ENCODE results near the gene ZNF155.
A peak's percentile ranks its signal among the peaks of the same experiment; 100 is the strongest.
"Not testable (repeated sequence)": the region's sequence is repeated elsewhere in the genome, so short reads cannot be mapped to it uniquely, and the experiment has no call there.

Gene ZNF155

DNA sequence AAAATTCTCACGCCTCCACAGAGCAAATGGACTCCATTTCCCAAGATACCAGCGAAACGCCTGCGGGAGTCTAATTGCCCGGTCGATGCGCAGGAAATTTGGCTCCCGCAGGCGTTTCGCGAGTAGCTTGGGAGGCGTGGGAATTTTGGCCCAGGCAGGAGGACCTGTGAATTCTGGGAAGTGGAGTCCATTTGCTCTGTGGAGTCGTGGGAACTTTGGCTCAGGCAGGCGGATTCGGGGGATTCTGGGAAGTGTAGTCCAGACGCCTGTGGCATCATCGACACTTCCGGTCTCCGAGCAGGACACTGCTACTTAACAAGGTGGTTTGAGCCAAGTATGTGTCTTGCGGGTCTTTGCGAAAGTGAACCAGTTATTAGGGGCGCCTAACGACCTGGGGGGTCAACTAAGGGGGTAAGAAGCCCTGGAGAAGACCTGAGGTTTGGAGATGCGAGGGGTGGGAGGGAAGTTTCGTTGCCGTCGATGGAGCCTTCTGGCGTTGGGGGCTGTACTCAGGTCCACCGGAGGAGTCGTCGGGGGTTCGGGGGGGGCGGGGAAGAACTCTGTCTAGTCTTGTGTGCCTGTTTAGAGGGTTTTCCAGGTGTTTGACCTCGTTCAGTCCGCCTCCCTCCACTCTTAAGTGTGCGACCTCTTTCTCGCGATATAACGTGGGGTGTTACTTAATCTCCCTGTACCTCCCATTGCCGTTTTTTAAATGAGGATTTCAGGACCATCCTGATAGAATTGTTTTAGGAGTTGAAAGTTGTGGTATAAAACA is at the start of gene ZNF155:
Gene ZNF155, plus strand, starts transcription at position 277 of the 775 bp plus-strand sequence. CDS start 4,356 bp downstream, outside the sequence.
- DNase-seq, result peak; percentile 98

DNA sequence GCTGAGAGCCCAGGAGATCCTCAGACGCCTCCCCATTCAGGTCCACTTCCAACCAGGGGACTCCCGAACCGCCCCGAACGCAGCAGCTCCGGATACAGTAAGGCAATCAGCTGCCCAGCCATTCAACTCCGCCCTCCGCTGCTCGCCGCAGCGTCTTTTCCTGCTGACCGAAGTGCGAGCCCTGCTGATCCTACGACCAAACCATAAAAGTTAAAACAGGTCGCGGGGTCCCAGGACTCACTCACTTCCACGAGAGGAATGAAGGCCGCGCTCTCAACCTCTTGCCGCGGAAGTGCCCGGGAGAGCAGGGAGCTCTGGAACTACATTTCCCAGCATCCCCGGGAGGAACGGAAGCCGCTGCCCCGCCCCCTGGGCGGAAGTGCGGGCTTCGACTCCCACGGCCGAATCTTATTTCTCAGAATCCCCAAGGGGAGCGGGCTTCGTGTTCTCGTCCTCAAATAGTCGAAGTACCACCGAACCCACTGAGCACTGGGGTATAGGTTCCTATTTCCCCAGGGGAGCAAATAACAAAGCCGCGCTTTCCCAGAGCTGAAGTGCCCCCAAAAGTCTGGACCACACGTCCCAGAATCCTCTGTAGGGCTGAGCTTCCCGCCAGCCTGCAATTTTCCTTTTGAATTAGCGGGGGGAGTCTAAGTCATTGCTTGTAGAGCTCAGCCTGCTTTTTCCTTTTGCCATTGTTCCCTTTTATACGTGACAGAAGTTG is 48.8 kb upstream of the ZNF155 start, which contains the start of gene ZNF45:
Gene ZNF45, minus strand, starts transcription at position 298 of the 724 bp plus-strand sequence. CDS start 13,097 bp downstream, outside the sequence.
- peak; percentile 98 for DNase-seq

DNA sequence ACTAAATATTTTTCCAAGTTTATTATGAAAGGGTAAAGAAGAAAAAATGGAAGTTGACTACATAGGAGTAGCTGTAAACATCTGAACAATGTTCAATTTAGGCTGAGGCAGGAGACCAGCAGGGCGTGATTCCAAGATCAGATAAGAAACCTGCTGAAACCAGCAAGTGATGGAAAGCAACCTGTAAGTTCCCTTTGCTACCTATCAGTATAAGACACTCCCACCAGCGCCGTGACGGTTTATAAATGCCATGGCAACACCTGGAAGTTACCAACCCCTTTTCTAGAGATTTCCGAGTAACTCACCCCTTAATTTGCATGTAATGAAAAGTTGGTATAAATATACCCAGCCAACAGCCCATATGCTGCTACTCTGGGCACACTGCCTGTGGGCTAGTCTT is 47.8 kb upstream of the ZNF155 start:
- DNase-seq, result no peak

DNA sequence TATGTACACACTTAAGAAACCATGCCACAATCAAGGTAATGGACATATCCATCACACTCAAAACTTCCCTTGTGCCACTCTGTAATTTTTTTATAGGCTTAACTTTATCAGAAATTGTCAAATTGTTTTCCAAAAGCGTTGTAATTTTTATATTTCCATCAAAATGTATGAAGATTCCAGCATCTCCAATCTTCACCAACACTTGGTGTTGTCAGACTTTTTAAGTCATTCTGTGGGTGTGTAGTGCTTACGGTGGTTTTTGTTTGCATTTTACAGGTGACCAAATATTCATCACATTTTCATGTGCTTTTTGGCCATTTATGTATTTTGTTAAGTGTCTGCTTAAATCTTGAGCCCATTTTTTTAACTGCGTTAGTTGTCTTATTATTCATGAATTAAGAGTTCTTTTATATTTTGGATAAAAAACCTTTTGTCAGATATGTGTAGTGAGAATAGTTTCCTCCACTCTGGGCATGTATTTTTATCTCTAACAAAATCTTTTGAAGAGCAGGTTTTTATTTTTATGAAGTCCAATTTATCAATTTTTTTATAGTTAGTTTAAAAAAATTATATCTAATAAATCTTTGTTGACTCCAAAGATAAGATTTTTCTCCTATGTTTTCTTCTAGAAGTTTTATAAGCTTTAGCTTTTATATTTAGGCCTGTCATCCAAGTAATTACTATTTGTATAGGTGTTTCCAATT is 44.3 kb upstream of the ZNF155 start:
- no peak for DNase-seq

DNA sequence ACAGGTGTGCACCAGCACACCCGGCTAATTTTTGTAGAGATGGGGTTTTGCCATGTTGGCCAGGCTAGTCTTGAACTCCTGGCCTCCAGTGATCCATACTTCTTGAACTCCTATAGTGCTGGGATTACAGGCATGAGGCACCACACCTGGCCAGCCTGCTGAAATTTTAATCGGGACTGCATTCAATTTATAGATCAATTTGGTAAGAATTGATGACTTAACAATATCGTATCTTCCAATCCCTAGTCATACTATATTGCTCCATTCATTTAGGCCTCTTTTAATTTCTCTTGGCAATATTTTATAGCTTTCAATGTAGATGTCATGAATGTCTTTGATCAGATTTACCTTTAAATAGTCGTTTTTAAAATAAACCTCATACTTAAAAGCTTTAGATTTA is 43.3 kb upstream of the ZNF155 start:
- no peak for DNase-seq

DNA sequence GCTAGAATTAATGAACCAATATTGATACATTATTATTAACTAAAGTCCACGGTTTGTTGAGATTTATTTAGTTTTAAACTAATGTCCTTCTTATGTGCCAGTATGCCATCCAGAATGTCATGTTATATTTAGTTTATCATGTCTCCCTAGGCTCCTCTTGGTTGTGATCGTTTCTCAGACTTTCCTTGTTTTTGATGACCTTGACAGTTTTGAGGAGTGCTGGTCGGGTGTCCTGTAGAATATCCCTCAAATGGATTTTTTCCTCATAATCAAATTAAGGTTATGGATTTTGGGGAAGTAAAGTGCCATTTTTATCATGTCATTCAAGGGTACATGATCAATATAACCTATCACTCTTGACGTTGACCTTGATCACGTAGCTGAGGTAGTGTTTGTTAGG is 42.8 kb upstream of the ZNF155 start:
- DNase-seq, result no peak

DNA sequence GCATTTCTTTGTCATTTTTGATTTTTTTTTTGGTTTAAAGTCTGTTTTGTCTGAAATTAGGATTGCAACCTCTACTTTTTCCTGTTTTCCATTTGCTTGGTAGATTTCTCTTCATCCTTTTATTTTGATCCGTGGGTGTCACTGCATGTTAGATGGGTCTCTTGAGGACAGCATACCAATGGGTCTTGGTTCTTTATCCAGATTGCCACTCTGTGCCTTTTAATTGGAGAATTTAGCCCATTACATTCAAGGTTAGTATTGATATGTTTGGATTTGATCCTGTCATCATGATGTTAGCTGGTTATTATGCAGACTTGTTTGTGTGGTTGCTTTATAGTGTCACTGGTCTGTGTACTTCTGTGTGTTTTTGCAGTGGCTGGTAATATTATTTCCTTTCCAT is 36.6 kb upstream of the ZNF155 start:
- not testable (repeated sequence) for DNase-seq

DNA sequence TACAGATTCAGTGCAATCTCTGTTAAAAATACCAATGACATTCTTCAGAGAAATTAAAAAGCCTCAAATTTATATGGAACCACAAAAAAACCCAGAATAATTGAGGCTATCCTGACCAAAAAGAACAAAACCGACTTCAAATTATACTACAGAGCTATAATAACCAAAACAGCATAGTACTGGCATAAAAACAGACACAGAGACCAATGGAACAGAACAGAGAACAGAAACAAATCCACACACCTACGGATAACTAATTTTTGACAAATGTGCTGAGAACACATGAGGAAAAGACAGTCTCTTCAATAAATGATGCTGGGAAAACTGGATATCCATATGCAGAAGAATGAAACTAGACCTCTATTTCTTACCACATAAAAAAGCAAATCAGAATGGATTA is 34.2 kb upstream of the ZNF155 start:
- not testable (repeated sequence) for DNase-seq

DNA sequence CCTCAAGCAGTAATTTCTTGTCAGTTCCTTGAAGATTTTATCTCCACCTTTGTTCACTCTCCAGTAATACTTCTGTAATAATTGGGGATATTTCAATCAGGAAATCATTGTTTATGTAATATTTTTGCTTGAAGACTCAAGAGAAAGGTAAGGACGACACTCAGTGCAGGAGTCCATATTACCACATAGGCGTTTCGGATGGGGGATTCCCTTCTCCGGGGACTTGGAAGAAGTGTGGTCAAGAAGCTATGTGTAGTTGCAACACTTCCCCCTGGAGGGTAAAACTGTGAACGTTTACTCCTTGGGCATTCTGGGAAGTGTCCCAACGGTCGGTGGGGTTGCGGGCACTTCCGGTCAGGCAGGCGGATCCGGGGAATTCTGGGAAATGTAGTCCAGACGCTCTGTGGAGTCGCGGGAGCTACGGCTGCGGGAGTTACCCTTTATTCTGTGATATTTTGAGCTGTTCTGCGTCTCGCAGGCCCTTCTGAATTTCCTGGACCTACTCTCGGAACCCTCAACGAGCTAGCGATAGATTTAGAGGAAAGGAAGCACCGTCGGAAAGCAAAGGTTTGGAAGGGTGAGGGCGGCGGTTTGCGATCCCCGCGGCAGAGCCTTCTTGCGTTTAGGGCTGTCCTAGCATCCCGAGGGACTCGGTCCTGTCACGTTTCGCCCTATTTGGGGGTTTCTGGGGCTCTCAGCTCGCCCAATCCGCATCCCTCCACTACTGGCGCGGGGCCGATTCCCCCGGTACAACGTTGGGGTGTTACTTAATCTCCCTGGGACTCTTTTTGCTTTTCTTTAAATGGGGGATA is 32.9 kb upstream of the ZNF155 start, which contains the start of gene ZNF221:
Gene ZNF221, plus strand, starts transcription at position 395 of the 812 bp plus-strand sequence. CDS start 11,499 bp downstream, outside the sequence.
- peak; percentile 98 for DNase-seq

DNA sequence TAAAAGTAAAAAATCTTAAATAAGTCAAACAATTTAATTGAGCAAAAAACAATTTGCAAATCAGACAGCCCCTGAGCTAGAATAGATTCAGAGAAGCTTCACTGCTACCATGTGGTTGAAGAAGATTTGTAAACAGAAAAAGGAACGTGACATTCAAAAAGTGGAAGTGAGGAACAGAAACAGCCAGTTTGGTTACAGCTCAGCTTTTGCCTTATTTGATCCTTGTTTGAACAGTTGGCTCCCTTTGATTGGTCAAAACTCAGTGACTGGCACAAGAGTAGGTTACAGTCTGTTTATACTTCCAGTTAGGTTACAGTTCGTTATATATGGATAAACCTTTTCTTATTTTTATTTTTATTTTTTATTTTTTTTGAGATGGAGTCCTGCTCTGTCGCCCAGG is 27.2 kb upstream of the ZNF155 start:
- DNase-seq, result no peak

DNA sequence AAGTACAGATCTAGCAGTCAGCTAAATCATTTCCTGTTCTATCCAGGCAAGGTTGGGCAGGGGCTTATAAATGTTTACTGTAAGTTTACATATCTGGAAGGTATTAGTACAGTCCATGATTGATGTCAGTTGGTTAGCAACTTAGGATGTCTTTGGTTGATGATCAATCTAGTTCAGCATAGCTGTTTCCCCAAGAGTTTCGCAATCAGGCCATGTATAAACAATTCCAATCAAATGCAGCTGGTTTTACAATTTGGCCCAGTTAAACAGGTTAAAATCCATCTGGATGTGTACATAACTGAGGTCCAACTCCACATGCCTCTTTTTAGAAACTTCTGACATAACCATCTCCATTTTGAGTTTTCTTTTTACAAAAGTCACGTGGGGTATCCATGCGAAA is 26.1 kb upstream of the ZNF155 start:
- DNase-seq, result no peak

DNA sequence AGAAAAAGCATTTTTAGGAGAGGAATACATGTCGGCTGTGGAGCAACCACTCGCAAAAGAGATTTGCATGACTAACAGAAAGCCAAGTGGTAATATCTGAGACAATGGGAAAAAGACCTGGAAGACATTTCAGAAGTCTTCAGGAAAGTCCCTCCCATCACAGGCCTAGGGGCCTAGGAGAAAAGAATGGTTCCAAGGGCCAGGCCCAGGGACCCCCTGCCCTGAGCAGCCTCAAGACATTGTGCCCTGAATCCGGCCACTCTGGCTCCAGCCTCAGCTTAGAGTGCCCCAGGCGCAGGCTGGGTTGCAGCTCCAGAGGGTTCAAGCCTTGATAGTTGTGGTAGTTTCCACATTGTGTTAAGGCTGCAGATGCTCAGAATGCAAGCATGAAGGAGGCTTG is 23.6 kb upstream of the ZNF155 start:
- DNase-seq, result no peak

DNA sequence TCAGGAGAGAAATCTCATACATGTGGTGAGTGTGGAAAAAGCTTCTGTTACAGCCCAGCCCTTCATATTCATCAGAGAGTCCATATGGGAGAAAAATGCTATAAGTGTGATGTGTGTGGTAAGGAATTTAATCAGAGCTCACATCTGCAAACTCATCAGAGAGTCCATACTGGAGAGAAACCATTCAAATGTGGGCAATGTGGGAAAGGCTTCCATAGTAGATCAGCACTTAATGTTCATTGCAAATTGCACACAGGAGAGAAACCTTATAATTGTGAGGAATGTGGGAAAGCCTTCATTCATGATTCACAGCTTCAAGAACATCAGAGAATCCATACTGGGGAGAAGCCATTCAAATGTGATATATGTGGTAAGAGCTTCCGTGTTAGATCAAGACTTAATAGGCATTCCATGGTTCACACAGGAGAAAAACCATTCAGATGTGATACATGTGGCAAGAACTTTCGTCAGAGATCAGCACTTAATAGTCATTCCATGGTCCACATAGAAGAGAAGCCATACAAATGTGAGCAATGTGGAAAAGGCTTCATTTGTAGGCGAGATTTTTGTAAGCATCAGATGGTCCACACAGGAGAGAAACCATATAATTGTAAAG is 17.8 kb upstream of the ZNF155 start:
- DNase-seq, result no peak

DNA sequence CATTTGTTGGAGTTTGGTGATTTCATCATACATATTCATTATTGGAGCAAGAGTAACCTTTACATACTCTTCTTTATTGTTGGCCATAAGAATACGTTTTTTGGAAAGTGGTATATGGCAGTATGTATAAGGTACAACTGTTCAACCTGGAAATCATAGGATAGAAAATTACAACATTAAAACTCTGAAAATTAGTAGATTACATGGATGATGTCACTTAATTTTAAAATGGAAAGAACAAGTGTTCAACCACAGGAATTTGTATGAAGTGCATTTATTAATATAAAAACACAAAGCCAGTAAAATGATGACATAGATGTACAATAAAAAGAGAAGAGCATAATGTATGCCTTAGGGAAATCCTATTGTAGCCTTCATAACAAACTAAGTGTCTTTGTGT is 7.3 kb upstream of the ZNF155 start:
- DNase-seq, result no peak

DNA sequence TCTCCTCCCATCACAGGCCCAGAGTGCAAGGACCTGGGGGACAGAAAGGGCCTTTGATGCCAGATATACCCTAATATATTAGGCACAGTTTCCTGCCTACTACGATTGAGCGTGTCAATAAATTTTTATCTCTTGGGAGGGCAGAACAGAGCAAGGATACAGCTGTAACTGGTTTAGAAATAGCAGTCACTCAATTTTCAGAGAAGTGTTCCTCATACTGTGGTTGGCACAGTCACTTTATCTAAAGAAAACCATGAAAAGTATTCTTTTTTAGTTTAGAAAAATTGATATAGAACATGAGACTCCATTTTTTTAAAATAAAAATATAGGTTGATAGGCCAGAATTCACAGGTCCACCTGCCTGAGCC is 460 bp upstream of the ZNF155 start:
- DNase-seq, result no peak

DNA sequence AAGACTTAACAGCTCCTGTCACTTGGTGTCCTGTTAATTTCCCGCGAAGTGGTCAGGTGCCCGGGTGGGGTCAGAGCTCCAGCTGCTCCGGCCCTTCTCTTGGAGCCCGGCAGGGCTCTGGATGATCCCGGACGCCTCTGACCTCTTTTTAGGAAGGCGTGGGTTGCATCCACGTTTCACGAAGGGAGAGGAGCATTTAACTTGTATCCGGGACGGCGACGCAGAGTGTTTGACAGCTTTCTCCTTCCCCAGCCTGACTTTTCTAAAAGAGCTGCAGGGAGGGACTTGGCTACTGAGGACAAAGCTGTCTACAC is 656 bp downstream of the ZNF155 start:
- no peak for DNase-seq

DNA sequence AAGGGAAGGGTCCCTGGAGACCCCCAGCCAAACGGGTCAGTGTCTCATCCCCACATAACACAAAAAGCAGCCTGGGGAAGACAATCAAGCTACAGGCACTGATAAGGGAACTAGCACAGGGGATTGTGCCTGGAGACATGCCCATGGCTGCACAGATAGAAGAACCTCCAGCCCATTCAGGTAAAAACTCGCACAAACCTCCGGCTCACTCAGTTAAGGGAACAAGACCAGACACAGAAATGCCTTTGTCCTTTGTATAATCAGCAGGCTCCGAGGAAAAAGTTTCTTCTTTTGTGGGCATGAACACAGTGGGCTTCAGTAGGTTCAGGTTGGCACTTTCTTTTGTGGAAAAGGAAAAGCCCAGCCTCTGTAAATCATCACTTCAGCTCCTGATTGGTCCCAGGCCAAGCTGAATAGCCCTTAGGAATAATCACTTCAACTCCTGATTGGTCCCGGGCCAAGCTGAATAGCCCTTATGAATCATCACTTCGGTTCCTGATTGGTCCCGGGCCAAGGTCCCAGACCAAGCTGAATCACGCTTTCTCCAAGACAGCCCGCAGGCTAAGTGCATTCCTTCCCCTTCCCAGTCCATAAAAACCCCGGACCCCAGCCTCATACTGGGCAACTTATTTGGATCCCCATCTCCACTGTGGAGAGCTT is 13.8 kb downstream of the ZNF155 start:
- DNase-seq, result no peak

DNA sequence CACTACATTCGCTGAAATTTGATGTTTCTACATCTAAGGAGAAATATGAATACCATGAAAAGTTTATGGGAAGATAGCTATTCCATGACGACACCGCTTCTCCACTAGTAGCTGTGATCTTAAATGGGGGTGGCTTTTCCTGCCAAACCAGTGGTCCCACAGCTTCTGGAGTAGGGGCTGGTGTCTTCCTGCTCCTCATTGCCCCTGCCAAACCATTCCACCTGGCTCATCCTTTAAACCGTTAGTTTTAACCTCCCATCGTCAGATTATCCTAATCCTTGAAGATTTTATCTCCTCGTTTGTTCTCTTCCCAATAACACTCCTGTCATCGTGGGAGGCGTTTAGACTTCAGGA is 18.2 kb downstream of the ZNF155 start:
- DNase-seq, result no peak

DNA sequence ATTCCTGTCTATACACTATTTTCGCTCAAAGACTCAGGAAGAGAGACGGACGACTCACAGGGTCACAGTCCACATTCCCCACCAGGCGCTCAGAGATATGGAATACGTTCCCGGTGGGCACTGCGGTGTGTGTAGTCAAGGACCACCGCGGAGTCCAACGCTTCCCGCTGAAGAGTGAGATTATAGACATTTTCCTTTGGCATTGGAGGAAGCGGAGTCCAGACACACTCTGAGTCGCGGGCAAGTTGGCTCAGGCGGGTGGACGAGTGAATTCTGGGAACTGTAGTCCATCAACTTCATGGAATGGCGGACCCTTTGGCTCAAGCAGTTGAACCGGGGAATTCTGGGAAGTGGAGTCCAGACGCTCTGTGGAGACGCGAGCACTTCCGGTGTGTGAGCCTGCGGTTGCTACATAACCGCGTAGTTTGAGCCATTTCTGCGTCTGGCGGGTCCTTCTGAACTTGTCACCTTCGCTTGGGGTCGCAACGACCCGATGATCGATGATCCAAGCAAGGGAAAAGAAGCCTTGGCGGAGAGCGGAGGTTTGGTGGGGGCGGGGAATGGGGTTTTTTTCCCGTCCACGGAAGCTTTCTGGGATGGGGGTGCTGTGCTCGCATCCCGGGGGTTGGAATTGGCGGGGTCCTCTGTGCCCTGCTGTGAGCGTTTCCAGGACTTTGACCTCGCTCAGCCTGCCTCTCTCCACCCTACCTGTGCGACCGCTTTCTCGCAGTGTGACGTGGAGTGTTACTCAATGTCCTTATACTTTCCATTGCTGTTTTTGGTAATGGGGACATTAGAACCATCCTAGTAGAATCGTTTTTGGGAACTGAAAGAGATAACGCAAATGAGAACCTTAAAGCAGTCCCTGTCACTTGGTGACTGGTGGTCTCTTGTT is 18.8 kb downstream of the ZNF155 start, which contains the start of gene ZNF230:
Gene ZNF230, plus strand, starts transcription at position 392 of the 895 bp plus-strand sequence. CDS start 4,122 bp downstream, outside the sequence.
- DNase-seq, result peak; percentile 99

DNA sequence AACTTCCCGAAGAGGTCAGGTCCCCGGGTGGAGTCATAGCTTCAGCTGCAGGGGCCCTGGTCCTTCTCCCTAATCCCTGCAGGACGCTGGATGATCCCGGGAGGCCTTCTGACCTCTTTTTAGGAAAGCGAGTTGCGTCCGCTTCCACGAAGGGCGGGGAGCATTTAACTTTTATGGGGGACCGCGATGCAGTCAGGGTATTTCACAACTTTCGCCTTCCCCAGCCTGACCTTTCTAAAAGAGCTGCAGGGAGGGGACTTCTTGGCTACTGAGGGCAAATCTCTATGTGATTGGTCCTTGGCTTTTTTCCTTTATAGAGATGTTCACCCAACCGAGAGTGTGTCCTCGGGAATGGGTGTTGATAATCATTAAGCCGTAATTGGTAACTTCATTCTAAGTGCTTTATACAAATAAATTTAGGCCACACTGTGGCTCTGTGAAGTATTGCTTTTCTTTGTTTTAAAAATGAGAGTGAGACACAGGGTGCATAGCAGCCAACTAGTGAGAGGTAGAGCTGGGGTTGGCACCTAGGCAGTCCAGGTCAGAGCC is 19.5 kb downstream of the ZNF155 start:
- DNase-seq, result peak; percentile 5

Data from eye (tissue), 1 donor.